ENCODE measurements around the gene CLEC9A.

The CLEC9A gene

DNA sequence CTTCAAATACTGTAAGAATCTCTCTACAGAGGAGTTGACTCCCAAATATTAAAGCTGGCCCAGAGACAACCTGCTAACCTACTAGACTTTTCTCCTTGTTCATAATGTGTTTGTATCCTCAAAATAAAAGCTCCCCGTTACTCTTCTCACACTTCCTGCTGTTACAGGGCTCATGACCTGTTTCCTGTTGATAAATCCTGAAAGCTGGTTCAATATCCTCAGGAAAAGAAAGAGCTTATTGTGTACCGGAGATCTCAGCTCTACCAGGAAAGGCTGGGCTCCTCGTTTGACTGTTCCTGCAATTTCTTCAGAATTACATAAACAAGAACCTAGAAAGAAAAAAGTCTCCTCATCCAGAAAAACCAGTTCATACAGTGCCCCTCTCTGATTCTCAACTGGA is 37.5 kb downstream of the CLEC9A start:
- no peak for DNase-seq

DNA sequence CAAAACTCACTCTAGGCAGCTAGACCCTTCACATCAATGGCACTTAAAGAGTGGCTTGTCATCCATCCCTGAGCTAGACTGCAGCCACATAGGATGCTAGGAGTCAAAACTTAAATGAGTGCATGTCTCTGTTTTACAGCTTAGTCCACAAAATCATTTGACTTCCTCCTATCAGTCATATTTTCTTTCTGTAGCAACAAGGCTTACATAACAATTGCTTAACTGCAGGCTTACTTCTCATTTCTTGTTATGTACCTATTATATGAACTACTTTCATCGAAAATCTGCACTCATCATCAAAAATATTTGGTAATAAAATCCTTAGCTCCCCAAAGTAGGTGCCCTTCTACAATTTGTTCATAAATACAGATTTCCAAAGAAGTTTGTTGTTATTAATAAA is 38.2 kb downstream of the CLEC9A start:
- DNase-seq: no peak

DNA sequence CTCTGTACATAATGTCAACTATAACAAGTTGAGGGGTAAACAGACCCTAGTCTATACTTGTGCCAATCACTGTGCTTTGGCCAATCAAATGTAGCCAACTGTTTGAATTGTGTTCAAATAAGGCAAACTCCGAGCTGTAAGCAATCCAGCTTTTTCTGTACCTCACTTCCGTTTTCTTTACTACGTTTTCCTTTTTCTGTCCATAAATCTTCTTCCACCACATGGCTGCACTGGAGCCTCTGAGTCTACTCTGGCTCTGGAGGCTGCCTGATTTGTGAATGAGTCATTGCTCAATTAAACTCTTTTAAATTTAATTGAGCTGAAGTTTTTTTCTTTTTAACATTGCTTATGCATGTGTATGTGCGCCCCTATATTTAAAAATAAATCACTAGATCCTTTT is 38.6 kb downstream of the CLEC9A start:
- DNase-seq: no peak

DNA sequence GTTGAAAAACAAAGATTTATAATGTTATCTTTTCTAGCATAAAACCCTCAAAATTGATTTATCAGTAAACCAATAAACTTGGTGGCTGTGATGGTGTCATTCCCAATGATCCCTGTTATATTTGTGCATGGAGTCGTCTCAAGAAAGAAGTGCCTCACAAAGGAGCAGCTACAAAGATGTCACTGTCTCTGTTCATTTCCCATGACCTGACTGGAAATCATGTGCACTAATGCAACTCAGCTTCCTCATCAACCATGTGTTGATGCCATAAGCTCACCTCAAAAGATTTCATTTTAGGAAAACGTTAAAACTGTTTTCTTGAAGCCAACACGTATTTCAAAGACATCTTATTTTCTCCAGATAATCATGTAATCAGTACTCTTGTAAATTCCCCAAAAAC is 39.5 kb downstream of the CLEC9A start:
- DNase-seq: no peak

DNA sequence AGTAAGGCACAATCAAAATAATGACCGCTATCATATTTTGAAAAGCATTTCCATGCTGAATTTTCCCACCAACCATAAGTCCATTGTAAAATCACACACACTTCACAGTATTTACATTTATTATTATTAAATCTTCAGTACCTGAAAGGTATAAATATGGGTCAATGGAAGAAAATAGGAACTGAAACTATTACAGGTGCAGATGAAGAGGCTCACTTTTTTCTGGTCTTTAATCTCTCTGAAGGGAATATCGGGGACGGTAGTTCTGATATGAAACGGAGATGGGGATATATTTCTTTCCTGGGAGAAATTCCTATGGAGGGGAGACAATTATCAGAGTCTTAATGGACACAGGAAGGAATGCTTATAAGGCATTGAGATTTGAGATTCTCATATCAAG is 39.9 kb downstream of the CLEC9A start:
- no peak for DNase-seq

DNA sequence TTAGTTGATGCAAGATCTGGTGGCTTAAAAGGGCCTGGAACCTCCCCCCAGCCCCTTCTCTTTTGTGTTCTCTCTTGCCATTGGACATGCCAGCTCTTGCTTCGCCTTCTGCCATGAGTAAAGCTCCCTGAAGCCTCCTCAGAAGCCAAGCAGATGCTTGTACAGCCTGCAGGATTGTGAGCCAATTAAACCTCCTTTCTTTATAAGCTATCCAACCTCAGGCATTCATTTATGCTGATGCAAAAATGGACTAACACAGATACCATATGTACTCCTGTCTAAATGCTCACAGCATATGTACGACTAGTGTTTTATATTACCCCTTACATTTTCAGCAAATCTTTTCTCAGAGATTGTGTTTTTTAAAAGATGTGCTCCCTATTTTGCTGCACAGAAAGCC is 41.6 kb downstream of the CLEC9A start:
- no peak for DNase-seq

DNA sequence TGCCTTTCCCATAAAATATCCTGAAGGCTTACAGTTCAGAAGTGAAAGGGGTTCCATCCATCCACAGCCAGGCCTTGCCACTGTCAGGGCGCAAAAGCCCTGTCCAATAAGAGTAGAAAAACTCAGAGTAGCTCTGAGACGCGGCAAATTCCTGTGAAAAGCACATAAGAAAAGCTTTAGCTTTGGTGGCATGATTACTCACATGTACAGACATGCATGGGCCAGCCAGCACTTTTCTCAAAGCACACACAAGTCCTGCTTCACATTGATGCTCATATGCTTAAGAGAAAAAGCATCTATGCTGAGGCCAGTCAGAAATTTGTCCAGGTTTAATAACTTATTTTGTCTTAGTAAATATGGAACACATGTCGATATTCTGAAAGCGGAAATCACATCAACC is 42.8 kb downstream of the CLEC9A start:
- no peak for DNase-seq

DNA sequence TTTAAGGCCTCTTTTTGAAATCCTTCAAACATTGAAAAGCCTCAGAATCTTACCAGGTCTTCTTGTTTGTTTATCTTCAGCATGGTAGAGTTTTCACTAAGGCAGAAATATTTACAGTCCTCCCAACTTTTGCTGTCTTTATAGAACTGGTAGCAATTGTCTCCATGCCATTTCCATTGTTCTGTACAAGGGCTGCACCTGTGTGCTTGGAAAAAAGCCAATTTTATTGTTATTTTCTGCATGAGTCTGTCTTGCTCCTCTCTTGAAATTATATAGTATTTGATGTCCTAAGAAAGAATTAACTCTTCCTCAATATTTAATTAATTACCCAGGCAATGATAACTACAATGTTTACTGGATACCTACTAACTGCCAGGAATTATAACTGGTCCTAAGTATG is 45.0 kb downstream of the CLEC9A start:
- no peak for DNase-seq

DNA sequence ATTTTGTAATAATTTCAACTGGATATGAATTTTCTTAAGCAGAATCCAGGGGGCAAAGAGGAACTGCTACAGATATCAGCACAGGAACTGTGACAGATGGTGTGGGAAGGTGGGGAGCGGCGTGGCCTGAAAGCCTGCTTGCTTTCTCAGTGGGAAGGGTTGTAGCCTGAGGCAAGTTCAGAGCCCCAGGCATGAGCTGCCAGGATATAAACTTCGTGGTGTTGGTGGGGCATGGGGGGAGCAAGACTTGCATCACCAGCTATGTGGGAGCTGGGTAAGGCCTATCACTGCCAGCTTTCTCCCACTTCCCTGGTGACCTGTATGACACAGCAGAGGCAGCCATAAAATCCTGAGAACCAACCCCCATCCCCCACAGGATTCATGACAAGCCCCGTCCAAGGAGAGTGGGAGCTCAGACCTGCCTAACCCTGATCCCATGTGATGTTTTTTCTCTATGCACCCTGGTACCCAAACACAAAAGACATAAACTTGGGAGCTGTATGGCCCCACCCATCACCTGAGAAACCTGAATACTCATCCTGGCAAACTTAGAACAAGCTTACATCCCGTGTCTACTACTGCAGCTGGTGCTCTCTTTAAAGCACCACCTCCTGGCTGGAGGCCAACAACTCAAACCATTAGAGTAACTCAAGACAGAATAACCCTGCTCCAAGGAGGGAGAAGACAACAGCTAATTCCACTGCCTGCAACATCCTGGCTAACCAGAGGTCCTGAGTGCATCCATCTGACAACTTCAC is 51.8 kb downstream of the CLEC9A start:
- no peak for DNase-seq

DNA sequence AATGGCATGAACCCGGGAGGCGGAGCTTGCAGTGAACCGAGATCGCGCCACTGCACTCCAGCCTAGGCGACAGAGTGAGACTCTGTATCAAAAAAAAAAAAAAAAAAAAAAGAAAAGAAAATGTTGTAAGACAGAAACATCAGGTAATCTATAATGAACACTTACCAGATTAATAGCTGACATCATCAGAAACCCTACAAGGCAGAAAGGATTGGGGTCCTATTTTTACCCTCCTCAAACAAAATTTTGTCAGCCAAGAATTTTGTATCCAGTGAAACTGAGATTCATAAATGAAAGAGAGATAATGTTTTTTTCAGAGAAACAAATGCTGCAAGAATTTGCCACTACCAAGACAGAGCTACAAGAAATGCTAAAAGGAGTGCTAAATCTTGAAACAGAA is 54.3 kb downstream of the CLEC9A start:
- no peak for DNase-seq

DNA sequence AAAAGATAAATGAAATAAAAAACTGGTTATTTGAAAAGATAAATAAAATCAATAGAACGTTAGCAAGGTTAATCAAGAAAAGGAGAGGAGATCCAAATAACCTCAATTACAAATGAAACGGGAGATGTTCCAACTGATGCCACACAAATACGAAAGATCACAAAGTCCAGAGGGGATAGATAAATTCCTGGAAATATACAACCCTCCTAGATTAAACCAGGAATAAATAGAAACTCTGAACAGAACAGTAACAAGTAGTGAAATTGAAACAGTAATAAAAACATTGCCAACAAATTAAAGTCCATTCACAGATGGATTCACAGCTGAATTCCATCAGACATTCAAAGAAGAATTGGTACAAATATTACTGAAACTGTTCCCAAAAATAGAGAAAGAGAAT is 55.9 kb downstream of the CLEC9A start:
- no peak for DNase-seq

DNA sequence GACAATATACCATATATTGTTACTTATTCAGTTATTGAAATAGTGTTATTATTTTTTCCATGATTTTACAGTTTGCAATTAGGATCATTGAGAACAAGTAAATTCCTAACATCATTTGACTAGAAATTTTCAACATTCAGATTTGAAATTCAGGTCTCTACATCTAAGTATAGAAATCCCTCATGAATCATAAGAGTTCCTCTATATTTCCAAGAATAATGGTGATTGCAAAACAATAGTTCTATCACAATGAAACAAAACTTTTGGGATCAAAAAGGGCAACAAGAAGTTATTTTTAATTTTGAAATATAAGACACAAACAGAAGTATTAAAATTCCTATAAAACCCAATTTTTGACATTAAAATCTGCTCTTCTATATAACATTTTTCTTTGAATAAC is 57.5 kb downstream of the CLEC9A start:
- no peak for DNase-seq

DNA sequence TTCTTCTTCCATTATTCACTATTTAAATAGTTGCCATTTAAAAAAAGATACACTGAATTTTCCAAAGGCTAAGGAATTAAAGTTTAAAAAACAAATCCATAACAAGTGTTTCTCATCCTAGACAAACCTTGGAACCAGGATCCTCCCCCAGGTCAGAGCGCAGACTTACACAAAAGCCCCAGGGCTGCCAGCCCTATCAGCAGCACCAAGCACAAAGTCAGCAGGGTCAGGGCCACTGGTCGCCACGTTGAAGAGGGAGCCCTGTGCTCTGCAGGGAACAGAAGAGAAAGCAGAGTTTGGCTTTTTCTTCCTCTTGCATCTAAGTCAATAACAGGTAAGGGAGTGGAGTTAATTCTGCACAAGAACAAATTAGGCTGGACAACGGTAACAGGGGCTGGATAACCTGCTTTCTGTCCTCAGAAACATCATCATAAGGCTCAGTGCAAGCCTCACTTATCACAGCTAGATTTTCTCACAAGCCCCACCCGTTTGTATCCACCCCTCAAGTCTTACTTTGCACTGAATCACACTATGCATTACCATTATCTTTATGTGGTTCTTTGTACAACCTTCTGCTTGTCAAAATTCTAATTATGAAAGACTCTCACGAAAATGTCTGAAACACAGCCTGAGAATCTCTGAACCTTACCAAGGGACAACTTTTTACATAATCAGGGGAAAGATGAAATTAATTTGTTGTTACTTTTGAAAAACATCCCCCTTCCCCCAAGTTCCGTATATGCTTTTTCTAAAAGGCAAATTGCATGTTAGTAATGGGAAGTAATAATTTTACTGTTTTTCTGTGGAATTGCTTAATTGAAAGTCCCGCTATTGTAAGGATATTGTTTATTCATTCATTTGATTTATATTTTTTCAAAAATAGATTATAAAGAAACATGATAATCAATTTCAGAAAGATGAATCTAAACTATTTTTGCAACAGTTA is 58.7 kb downstream of the CLEC9A start:
- no peak for DNase-seq

DNA sequence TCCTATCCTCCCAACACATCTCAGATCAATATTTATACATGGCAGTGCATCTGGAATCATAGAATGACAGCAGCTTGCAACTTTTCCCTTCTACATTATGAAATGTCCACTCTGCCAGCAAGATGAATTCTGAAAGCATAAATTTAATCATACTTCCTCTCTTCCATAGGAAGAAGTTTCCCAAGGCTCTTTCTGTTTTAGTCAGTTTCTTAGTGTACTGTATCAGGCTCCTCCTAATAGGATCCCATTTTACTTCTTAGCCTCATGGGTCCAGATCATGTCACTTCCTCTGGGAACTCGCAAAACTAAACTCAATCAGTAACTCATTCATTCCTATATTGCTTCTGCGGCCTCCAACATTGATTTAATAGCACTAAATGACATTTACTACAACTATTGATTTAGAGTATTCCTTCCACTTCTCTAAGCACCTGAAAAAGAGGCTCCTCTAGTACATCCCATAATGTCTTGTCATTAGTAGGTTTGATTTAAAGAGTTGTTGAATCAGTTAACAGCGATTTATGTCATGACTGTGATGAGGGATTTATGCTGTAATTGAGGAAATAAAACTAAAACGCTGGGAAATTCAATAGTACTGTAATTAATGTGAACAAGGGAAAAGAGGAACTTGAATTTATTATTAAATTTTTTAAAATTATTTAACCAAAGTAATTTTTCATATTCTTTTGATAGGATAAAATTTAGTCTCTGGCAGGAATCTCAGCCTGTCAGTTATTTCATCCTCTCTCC is 64.3 kb downstream of the CLEC9A start:
- no peak for DNase-seq

DNA sequence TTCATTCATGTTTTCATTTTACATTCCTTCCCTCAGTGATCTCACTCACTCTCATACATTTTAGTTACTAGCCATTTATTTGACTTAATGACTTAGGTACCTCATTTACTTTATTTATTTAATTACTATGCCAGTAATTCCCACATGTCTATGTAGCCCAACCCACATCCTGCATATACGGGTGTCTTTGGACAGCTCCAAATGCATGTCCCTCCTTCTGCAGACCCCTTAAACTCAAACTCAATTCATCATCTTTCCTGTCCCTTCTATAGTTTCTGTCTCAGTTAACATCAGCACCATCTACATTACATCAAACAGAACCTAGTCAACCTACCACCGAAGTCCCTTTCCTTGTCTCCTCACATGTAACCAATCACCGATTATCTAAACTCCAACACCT is 65.5 kb downstream of the CLEC9A start:
- DNase-seq: no peak

DNA sequence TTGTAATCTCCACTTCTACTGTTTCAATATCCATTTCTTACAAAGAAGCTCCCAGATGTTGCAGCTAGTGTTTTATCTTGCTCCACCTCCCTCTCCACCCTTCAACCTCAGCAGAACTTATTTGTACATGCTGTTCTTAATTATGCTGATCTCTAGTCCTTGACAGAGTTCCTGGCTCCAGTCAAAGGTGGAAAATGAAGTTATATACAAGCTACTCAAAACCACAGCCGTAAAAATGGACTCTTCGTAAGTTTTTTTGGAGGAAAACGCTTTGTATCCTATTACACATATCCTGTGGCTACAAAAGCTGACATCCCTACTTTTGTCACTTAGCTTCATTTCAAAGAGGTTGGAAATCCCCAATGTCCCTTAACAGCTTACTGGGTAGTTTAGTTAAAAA is 67.0 kb downstream of the CLEC9A start:
- DNase-seq: no peak

DNA sequence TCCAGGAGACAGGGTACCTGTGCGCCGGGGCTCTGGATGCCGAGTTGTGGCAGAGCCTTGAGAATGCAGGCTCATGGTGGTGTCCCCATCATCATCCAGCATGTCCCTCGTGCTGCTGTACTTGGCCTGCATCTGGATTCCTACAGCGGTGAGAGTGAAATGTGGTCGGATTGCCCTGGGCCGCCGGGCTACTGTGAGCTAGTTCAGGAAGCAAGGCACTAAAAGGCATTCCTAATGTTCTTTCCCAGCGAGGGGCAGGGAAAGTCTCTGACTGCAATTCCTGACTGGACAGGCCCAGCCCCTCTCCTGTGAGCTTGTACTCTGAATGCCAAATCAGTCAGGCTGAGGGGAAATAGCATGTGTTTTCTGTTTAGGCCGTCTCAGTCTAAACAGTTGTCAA is 68.3 kb downstream of the CLEC9A start, which contains the start of gene CLEC1A:
TSS of gene CLEC1A (minus strand) at position 195 of the 400 bp plus-strand sequence. CDS start at position 132, 63 bp downstream.
- no peak for DNase-seq

DNA sequence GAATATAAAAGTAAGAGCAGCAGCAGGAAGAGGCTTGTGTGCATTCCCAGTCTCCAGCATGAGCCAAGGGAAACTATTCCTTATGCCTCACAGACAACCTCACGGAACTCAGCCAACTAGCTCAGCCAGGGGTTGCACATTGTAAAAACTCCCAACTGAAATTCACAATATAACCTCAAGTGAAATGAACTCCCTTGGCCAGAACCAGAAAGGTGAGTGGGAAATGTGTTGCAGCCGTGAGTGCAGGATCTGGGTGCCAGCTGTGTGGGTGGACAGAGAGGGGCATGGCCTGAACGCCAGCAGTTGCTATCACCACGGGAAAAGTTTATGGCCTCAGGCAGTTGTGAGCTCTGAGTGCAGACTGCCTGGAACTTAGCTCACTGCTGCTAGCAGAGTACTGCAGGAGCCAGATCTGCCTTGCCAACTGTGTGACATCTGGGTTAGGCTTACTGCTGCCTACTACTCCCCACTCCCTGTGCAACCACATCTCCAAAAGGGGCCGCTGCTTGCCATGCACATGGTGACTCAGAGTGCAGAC is 70.6 kb downstream of the CLEC9A start:
- no peak for DNase-seq

DNA sequence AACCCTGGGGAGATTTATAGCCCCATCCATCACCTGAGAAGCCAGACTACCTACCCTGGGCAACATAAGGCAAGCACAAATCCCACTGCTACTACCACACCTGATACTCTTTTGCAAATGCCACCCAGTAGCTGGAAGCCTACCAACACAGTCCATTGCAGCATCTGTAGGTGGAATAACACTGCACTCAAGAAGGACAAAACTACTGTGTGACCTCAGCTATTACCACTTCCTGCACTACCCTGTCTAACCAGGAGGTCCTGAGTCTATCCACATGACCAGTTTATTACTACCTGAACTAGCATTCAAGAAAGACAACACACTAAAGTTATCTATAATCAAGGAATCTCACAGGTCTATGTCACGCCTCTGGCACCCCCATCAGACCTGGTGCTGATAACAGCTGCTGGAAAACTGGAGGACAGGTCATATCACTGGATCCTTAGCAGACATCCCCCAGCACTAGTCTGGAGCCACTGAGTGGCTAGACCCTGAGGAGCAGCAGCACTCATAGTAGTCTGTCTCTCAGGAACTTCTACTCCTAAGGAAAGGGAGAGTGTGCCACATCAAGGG is 71.3 kb downstream of the CLEC9A start:
- DNase-seq: no peak

DNA sequence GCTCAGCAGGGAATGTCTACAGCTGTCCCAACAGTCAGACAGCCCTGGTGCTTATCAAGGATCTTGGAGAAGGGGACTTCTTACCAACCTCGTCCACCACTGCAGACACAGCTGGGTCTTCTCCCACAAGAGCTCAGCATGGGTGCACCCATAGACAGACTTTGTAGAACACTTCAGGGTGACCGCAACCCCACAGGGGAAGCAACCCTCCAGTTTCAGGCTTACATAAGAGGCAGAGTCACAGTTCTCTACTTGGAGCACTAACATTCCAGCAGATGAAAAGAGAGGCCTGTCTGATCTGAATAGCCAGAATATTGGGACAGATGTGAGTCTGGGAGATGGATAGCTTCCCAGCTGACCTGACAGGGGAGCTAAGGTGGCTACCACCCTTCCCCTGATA is 71.8 kb downstream of the CLEC9A start:
- DNase-seq: no peak

DNA sequence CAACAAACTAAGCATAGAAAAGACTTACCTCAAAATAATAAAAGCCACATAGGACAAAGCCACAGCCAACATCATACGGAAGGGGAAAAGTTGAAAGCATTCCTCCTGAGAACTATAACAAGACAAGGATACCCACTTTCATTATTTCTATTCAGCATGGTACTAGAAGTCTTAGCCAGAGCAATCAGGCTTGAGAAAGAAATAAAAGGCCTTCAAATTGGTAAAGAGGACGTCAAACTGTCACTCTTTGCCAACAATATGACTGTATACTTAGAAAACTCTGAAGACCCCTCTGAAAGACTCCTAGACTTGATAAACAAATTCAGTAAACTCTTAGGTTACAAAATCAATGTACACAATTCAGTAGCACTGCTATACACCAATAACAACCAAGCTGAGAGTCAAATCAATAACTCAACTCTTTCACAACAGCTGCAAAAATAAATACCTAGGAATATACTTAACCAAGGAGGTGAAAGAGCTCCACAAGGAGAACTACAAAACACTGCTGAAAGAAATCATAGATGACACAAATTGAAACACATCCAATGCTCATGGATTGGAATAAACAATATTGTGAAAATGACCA is 79.9 kb downstream of the CLEC9A start:
- no peak for DNase-seq

DNA sequence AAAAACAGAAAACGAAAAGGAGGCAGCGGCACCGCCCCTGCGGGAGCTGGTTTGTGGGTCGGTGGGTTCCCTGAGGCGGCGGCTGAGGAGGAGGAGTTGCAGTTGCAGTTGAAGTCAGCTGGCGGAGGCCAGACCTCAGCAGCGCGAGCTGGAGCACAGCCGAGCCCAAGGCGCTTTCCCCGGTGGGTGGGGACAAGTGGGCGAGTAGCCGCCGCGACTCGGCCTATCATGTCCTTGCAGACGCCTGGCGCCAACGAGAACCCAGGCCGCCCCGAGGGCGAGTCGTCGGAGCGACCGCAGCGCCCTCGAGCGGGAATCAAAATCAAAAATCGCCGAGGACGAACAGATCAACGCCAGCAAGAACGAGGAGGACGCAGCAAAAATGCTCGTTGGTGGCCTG is 81.0 kb downstream of the CLEC9A start:
- DNase-seq: no peak
